HG03097 (cell line): ENCODE results near the gene C3orf20.
"Not testable (repeated sequence)": the region's sequence is repeated elsewhere in the genome, so short reads cannot be mapped to it uniquely, and the experiment has no call there.

Experiments used
- ATAC-seq: cut with Tn5 transposase; IDR thresholded peaks from one replicate; pipeline ENCODE4 v1.9.1; 2021; ENCODE audit not compliant: unreplicated experiment, low FRiP score

Gene C3orf20

DNA sequence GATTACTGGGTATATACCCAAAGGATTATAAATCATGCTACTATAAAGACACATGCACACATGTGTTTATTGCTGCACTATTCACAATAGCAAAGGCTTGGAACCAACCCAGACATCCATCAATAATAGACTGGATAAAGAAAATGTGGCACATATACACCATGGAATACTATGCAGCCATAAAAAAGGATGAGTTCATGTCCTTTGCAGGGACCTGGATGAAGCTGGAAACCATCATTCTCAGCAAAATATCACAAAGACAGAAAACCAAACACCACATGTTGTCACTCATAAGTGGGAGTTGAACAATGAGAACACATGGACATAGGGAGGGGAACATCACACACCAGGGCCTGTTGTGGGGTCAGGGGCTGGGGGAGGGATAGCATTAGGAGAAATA lies 78.0 kb downstream of the C3orf20 start:
- ATAC-seq: not testable (repeated sequence)

DNA sequence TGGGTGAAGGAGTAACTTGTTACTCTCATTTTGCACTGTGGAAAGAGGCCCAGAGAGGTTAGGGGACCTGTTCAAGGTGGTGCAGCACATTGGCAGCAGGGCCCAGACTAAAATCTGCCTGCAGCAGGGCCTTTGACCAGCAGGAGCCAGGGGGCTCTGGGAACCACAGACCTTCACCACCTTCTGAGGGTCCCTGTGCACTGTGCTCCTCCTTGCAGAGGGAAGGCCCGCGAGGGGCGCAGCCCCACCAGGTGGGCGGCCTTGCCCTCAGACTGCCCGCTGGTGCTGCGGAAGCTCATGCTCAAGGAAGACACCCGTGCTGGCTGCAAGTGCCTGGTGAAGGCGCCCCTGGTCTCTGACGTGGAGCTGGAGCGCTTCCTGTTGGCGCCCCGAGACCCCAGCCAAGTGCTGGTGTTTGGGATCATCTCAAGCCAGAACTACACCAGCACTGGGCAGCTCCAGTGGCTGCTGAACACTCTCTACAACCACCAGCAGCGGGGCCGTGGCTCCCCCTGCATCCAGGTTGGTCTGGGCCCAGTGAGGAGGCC lies 82.3 kb downstream of the C3orf20 start:
- no peak for ATAC-seq

DNA sequence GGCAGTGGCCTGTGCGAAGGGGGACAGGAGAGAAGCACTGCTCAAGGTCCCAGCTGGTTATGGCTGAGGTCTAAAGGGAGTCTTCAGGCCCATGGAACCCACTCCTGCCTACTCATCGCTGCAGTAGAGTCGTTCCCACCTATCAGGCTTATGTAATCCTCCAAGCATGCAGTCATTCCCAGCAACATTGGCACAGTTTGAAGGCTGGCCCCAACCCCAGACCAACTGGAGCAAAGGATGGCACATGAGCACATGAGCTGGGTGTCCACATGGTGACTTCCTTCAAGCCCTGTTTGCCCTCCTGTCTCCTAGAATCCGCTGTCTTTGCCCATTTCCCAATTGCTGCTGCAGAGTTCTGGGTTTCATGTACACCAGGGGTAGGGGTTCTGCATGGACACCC lies 83.4 kb downstream of the C3orf20 start:
- ATAC-seq: no peak

DNA sequence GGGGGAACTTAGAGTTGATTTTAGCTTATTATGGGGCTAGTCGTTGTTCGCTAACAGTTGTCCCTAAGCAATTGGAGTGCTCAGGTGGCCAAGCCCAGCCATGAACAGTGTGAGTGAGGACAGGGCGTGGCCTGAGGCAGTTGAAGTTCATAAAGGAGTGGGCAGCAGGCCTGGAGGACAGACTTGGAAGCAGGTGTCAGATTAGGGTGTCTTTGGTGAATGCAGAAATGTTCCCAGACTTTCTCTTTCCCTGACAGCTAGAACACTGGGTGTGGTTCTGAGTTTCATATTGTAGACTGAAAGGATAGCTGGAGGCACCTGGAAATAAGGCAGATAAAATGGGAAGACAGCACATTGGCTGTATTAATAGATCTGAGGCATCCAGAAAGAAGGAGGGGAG lies 84.0 kb downstream of the C3orf20 start:
- ATAC-seq: no peak

DNA sequence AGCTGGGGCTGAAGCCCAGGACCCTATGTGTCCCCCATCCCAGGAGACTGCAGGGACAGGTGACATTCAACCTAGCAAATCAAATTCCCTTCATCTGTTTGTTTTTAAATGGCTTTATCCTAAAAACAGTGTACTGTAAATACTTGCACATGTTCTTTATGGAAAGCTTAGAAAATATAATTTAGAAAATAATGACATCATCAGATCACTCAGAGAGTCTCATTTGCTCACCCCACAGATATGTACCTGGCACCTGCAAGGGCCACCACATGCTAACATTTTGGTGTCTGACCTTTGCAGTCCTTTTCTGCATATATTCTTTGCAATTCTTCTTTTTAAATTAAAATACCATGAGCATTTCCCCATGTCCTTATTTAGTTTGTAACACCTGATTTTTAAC lies 85.2 kb downstream of the C3orf20 start:
- ATAC-seq: no peak

DNA sequence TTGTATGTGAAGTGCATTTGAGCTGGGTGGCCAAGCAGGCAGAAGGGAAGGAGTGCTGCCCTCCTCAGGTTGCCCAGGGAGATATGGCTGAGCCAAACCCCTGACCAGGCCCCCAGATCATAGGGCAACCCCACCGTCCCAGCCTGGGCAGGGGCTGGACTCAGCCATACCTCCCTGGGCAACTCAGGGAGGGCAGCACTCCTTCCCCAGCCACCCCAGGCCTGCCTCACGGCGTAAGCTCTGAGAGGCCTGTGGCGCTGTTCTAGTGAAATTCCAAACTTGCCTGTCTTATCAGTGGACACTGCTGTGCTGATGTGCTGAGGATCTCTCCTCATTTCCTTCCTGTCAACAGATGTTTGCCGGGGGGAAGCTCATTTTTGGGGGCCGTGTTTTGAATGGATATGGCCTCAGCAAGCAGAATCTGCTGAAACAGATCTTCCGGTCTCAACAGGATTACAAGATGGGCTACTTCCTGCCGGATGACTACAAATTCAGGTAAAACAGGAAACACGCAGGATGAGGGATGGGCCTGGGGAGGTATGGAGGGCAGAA lies 86.3 kb downstream of the C3orf20 start:
- no peak for ATAC-seq

DNA sequence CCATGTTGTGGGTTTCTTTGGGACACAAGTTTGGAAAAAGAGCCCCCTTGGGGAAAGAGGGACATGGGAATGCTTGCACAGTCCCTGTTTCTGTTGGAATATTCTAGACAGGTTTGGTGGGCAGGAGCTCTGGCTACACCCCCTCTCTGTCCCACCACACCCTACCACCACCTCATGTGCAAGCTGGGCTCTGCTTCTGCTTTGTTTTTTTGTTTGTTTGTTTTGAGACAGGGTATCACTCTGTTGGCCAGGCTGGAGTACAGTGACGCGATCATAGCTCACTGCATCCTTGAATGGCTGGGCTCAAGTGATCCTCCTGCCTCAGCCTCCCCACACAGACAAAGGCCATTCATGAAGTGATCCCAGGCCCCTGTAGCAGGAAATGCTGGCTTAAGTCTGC lies 86.9 kb downstream of the C3orf20 start:
- no peak for ATAC-seq

DNA sequence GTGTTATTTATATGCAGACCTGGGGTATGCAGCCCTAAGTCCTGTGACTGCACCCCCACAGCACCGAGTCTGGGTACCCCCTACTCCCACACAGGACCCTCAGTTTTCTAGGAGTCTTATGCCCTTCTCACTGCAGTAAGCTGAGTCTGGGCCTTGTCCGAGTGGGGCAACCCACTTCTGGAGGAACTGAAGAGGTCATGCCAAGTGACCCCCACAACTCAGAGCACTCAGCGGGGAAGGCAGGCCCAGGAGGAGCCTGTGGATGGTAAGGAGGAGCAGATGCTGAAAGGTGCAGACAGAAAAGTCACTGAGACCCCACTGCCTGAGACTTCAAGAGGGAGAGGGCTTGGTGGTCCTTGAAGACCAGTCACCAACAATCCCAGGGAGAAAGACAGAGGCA lies 87.8 kb downstream of the C3orf20 start:
- ATAC-seq: no peak

DNA sequence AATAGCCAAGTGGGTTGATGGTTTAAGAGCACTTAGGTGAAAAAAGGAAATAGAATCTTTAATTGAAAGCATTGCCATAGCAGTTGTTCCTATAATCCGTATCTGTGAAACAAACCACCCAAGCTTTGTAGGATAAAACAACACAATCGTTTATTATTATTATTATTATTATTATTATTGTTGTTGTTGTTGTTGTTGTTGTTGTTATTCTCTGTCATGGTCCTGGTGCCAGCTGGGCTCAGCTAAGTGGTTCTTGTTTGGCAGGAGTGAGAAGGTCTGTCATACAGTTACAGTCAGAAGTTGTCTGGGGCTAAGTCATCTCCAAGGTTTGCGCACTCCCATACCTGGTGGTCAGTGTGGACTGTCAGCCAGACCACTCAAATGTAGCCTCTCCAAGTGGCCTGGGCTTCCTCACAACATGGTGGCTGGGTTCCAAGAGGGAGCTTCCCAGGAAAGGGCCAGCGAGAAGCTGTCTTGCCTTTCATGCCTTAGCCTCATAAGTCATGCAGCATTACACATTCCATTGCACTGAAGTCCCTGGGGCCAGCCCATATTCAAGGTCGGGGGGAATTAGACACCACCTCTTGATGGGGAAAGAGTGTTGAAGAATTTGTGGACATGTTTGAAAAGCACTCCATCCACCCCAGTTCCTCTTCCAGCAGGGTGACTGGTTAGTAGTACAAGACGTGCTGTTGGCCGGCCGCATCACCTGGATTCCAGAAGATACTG lies 89.6 kb downstream of the C3orf20 start:
- no peak for ATAC-seq

DNA sequence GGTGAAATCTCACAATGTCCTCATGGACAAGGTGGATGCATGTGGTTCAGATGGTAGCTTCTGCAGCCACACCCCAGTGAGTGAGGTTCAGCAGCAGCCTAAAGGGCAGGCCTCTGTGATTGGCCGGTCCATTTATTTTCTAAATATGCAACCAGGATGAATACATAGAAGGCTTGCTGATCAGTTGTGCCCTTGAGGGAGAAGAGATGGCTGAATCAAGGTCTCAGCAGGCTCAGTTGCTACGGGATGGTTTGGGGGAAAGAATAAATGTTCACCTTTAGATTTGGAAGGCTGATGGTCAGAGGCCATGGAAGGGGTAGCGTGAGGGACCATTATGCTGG lies 90.1 kb downstream of the C3orf20 start:
- ATAC-seq: no peak

DNA sequence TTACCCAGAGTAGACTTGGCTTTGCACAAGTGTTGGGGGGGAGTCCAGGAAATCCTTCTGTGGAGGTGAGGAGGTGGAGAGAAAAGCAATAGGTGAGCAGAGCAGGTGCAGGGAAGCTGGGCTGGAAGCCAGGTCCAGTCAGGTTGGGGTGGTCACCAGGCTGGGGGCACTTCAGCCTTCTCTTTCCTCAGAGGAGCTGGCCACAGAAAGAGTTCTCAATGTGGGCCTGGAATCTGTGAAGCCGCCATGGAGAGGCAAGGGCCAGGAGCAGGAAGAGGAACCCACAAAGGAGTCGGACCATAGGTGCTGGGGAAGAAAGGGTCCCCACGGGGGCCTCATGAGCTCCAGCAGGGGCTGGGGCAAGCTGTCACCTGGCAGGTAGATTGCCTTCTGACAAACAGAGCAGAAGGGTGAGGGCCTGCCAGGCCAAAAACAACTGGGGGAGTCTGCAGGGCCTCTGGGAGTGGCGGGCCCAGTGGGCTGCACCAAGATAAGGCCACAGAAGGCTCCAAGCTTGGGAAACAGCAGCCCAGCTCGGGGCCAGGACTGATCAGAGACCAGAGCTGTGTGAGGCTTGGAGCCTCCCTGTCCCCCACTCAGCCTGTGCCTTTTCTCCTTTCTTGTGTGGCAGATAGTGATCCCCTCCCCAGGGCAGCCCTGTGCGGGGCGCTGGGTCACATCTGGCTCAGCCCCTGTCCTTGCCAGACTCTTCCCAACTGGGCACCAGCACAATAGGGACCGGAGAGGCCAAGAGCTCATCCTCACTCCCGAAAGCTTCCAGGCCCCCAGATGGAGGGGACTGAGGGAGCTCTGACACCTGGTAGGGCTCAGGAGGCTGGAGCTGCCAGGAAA lies 90.9 kb downstream of the C3orf20 start:
- ATAC-seq: no peak

DNA sequence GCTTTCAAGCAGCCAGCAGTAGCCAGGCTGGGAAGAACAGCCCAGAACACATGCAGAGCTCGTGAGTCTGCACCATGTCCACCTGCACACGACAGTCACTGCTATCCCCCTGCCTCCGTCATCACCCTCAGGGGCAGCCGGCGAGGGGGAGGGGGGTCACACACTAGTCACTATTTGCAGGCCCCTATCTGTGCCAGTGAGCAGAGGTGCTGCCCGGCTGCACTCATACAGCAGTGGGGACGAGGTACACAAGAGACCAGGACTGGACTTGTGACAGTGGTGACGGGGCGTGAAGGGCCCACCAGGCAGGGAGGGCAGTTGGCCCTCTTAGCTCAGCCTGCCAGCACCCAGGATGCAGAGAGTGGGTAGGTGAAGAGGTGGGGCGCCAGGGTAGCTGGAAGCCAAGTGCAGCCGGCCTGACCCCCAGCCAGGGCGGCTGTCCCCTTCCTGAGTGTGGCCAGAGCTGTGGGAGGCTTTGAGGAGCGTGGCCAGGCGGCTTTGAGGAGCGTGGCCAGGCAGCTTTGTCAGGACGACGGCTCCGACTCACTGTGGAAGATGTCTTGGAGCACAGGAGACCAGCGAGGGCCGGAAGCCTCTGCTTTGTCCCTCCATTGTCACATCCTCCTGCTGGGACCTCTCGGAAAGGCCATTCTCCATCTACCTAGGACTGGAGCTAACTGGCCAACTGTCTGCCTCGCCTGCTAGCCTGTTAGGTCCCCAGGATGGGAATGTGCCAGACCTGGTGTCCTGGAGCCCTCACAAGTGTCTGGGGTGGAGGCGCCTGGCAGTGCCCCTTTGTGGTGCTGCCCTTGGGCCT lies 91.7 kb downstream of the C3orf20 start:
- ATAC-seq: no peak

DNA sequence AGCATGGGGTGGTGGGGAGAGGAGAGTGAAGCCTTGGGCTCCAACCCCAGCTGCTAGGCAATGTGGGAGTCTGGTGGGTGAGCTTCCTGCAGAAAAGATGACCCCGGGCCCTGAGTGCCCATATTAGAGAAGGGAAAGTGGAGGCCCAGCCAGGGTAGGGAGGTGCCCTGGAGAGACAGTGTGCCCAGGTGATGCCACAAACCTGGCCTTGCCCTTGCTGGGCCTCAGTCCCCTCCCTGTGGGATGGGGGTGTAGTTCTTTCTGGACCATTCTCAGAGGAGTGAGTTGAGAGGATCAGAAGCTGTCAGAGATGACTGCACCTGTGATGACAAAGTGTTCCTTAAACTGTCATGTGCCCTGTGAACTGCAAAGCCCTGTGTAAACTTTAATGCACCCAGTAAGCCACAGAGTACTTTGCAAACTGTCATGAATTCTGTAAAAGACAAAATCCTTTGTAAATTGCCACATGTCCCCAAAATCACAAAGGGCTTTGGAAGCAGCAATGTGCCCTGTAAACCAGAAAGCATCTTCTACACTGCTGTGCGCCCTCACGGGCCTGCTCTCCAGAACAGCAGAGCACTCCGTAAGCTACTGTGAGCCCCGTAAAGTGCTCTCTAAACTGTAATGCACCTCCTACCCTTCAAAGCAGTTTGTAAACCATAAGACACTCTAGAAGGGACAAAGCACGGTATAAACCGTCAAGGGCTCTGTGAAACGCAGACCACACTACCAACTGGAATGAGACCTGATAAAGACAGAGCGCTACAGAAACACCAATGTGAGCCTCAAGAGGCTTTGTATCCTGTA lies 92.5 kb downstream of the C3orf20 start:
- ATAC-seq: no peak

DNA sequence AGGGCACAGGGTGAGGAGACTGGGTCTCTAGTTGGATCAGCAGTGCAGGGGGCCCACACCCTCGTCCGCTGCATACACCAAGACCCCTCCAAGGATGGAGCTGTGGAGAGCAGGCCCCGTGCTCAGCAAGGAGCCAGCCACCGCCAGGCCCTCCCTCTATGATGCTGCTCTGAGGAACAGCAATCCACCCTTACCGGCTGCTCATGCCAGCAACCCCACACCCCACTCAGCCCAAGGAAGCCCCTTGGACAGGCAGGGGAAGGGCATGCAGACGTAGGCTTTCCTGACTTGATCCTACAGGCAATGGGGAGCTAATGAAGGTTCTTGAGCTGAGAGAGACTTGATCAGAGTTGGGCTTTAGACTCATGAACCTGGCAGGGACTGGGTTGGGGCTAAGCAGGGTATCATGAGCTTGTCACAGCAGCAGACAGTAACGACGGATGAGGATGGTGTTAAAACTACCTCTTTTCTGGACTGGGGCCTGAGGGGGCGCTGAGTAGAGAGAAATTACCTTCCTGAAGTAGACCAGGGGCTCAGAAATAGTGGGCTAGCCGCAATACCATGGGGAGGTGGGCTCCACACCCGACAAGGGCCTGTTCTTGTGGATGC lies 93.3 kb downstream of the C3orf20 start:
- ATAC-seq: no peak

DNA sequence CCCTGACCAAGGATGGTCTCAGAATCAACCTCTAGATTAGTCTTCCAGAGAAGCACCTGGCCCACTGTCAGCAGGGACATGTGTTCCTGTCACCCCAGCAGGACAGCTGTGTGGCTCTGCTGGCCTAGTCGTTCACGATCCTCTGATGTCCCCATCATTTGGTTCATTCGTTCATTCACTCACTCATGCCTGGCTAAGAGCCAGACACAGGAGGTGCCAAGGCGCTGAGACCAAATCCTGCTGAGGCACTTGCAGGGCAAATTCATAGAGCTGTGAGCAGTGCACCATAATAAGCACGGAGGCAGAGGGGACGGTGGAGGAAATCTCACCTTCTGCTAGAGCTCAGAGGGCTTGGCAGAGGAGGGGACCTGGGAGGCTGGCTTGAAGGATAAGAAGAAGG lies 93.9 kb downstream of the C3orf20 start:
- ATAC-seq: no peak

DNA sequence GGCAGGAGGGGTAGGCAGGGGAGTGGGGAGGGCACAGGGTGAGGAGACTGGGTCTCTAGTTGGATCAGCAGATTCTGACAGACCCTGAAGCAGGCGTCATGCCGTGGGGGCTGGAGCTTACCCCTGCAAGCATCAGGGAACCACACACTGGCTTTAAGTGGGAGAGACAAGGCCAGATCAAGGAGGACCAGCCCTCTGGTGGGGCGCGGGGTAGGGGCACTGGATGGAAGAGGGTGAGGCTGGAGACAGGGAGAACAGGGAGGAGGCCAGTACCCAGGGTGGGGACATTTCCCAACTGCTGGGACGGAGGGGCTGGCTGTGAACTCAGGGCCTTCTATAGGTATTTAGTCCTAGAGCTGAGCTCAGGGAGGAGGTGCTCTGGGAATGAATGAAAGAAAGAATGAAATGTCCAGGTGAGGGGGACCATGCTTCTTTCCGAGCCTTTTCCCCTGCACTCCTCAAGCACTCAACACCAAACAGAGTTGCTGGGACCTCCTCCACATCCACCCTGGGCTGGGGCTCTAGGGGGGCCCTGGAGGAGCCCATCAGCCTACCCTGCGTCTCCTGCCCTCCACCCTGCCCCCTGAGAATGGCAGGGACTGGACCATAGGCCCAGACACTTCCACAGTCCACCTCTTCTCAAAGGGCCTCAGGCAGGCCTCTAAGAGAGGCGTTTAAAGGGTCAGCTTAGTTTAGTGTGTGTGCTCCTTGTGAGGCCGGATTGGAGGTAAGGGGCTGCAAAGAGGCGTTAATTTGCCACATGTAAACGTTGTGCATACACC lies 94.8 kb downstream of the C3orf20 start:
- no peak for ATAC-seq

DNA sequence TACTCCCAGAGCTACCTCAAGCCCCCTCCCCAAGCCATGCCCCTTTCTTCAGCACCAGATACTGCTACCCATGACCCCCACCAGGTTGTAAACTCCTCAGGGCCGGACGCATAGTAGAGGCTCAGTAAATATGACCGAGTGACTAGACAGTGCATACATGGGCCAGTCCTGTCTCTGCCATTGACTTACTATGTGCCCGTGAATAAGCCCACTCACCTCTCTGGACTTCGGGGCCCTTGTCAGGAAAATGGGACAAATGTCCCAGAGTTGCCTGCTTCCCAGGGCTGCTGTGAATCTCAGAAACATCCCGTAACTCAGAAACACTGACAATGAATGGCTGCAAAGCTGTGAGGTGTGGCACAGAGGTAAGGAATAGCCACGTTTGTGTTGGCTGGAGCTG lies 95.7 kb downstream of the C3orf20 start:
- ATAC-seq: no peak

DNA sequence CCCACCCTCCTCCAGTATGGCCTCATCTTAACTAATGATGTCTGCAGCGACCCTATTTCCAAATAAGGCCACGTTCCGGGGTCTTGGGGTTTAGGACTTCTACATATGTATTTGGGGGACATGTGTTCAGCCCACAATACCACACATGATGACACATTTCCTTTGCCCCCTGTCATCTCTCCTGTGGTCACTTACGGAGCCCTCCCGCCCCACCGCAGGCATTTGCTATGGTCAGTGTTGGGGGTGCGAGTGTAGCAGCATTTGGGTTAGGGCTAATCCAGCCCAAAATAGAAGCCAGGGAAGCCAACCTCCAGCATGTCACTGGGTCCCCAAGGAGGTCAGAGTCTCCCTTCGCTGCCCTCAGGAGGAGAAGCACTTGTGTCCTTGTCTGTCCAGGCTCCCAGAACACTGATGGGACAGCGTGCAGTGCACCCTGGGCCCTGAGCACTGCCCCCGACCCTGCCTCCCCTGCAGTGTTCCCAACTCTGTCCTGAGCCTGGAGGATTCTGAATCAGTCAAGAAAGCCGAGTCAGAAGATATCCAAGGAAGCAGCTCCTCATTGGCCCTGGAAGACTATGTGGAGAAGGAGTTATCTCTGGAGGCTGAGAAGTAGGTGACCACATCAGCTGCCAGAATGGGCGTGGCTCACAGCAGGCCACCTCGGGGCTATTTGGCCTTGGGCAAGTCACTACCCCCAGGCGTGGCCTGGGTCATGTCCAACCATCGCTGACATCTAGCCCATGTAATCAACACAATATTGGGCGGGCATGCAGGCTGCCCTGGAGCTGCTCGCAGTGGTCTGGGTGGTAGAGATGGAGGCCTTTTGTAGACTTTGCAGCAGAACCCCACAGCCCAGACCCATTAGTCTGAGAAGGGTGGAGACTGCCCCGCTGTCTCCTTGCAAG lies 96.9 kb downstream of the C3orf20 start:
- ATAC-seq: no peak
